GM21528 (cell line): ENCODE data around the gene COX6A2.

ENCODE experiments used
- ATAC-seq: cut with Tn5 transposase; IDR thresholded peaks from one replicate; pipeline ENCODE4 v1.9.1; 2021; ENCODE audit warnings: mild to moderate bottlenecking, moderate library complexity; ENCODE audit not compliant: unreplicated experiment, low FRiP score

The COX6A2 gene

GRCh38 chr16:31412750-31413149, 15.4 kb downstream of the COX6A2 start:
- no peak for ATAC-seq

- ATAC-seq = no peak
Observed at GRCh38 chr16:31411024-31411844, 16.9 kb downstream of the COX6A2 start.

GRCh38 chr16:31410082-31410481, 18.1 kb downstream of the COX6A2 start:
- ATAC-seq = no peak

- ATAC-seq = no peak
Observed at GRCh38 chr16:31409433-31409832, 18.7 kb downstream of the COX6A2 start.

GRCh38 chr16:31407406-31407805, 20.8 kb downstream of the COX6A2 start:
- ATAC-seq = no peak

GRCh38 chr16:31404353-31405064, 23.7 kb downstream of the COX6A2 start:
- no peak for ATAC-seq

GRCh38 chr16:31403590-31404352, 24.4 kb downstream of the COX6A2 start:
- no peak for ATAC-seq

- ATAC-seq = no peak
Observed at GRCh38 chr16:31402687-31403086, 25.5 kb downstream of the COX6A2 start.

- no peak for ATAC-seq
Observed at GRCh38 chr16:31401436-31401835, 26.7 kb downstream of the COX6A2 start.

GRCh38 chr16:31400191-31400590, 28.0 kb downstream of the COX6A2 start:
- ATAC-seq = no peak

GRCh38 chr16:31397701-31398100, 30.5 kb downstream of the COX6A2 start:
- ATAC-seq = no peak

GRCh38 chr16:31397096-31397660, 31.0 kb downstream of the COX6A2 start:
- no peak for ATAC-seq

- no peak for ATAC-seq
Observed at GRCh38 chr16:31395647-31396046, 32.5 kb downstream of the COX6A2 start.

GRCh38 chr16:31393056-31393455, 35.1 kb downstream of the COX6A2 start, which contains the start of gene ITGAD:
Gene ITGAD (plus strand): TSS chr16:31393335. CDS start chr16:31393361, 26 bp downstream.
- ATAC-seq = no peak

GRCh38 chr16:31390504-31391041, 37.6 kb downstream of the COX6A2 start:
- ATAC-seq = no peak

- no peak for ATAC-seq
Observed at GRCh38 chr16:31388535-31388934, 39.6 kb downstream of the COX6A2 start.

GRCh38 chr16:31386157-31386984, 41.8 kb downstream of the COX6A2 start:
- no peak for ATAC-seq

GRCh38 chr16:31385680-31386079, 42.5 kb downstream of the COX6A2 start:
- no peak for ATAC-seq

GRCh38 chr16:31382485-31383161, 45.5 kb downstream of the COX6A2 start:
- ATAC-seq = no peak
